Calu3 (cell line): ENCODE measurements around the gene ZXDC. TPM values are rescaled to one million over a fixed set of nuclear protein-coding genes. Genes with fewer than 3 reads are reported as not detected.

Experiments used
- BruUV-seq: library from RNA; stranded (reverse); fragments of 400-500 nt; replicated peaks from 2 replicates; lab custom pipeline; 2021; lab: Mats Ljungman, UMichigan
- CTCF ChIA-PET: fragments of 300-600 bp; sonication (Branson Sonifier 250); formaldehyde crosslinking; loops from one replicate; lab custom pipeline; 2022; ENCODE audit warnings: antibody characterized with exemption; lab: Charles Lee
- DNase-seq: peaks from one replicate; pipeline ENCODE4 v3.0.0; 2022
- H3K27ac Mint-ChIP-seq: one replicate; pipeline ENCODE4 v1.8.0; 2022; ENCODE audit warnings: mixed read lengths; ENCODE audit not compliant: unreplicated experiment
- H3K27me3 Mint-ChIP-seq: one replicate; pipeline ENCODE4 v1.8.0; 2022; ENCODE audit warnings: mixed read lengths; ENCODE audit not compliant: unreplicated experiment
- H3K36me3 Mint-ChIP-seq: one replicate; pipeline ENCODE4 v1.8.0; 2022; ENCODE audit warnings: mild to moderate bottlenecking, moderate library complexity, mixed read lengths; ENCODE audit not compliant: insufficient read depth, unreplicated experiment
- H3K4me1 Mint-ChIP-seq: one replicate; pipeline ENCODE4 v1.8.0; 2022; ENCODE audit warnings: mild to moderate bottlenecking, low read depth, mixed read lengths; ENCODE audit not compliant: unreplicated experiment
- H3K4me3 Mint-ChIP-seq: one replicate; pipeline ENCODE4 v1.8.0; 2022; ENCODE audit warnings: mild to moderate bottlenecking, low read depth, moderate library complexity, mixed read lengths; ENCODE audit not compliant: unreplicated experiment
- H3K9me3 Mint-ChIP-seq: one replicate; pipeline ENCODE4 v1.8.0; 2022; ENCODE audit warnings: low read depth, mixed read lengths; ENCODE audit not compliant: unreplicated experiment
- CTCF ChIP-seq: fragments of 200-600 bp; IDR thresholded peaks from one replicate; pipeline ENCODE4 v1.8.0; 2022; ENCODE audit warnings: antibody characterized with exemption; ENCODE audit not compliant: unreplicated experiment
- intact Hi-C: fragments of 100-400 bp; cut with micrococcal nuclease; formaldehyde crosslinking; loops from one replicate; pipeline ENCODE4 v1.10.0; 2022; ENCODE audit not compliant: unreplicated experiment
- total RNA-seq: library from RNA; stranded (reverse); gene quantifications from 2 replicates; pipeline ENCODE4 v1.2.3, GENCODE V29; 2022

The ZXDC gene
- total RNA-seq, 1 experiment from 2014 or later: 63.8 TPM

- H3K36me3 Mint-ChIP-seq: peaks cover 15% of the 10 kb centered on the region
- H3K27me3 Mint-ChIP-seq: peaks cover 37% of the 10 kb centered on the region
- no peak for DNase-seq
- CTCF ChIA-PET: no interaction called here
- H3K4me1 Mint-ChIP-seq: peaks cover 13% of the 10 kb centered on the region
- no peak for TF ChIP-seq CTCF
- H3K27ac Mint-ChIP-seq: no peak overlapping the region
- intact Hi-C loops: no loop called here
- H3K9me3 Mint-ChIP-seq: no peaks in the 10 kb centered on the region
- no TSS peak for BruUV-seq
- no peak overlapping the region for H3K4me3 Mint-ChIP-seq
Observed at GRCh38 chr3:126480861-126481260, 5.2 kb upstream of the ZXDC start.

- no peaks in the 10 kb centered on the region for H3K9me3 Mint-ChIP-seq
- CTCF ChIA-PET: no interaction called here
Observed at GRCh38 chr3:126480206-126480605, 4.5 kb upstream of the ZXDC start.

GRCh38 chr3:126479642-126480041 is 4.0 kb upstream of the ZXDC start:
- CTCF ChIA-PET: no interaction called here
- H3K4me1 Mint-ChIP-seq: peaks cover 13% of the 10 kb centered on the region
- H3K36me3 Mint-ChIP-seq: peaks cover 27% of the 10 kb centered on the region
- H3K27me3 Mint-ChIP-seq: peaks cover 35% of the 10 kb centered on the region
- H3K27ac Mint-ChIP-seq: no peak overlapping the region
- H3K4me3 Mint-ChIP-seq: no peak overlapping the region
- TF ChIP-seq CTCF: no peak
- H3K9me3 Mint-ChIP-seq: no peaks in the 10 kb centered on the region
- no peak for DNase-seq
- no TSS peak for BruUV-seq
- intact Hi-C loops: loop anchor here (10.0 kb wide), 1 partner anchor 205 kb away; no protein-coding TSS in a partner anchor

More at GRCh38 chr3:126480206-126480605, 4.5 kb upstream of the ZXDC start:
- intact Hi-C loops: no loop called here
- Mint-ChIP-seq H3K27me3 (peaks cover 37% of the 10 kb centered on the region), H3K36me3 (peaks cover 21% of the 10 kb centered on the region), H3K4me3 (no peak overlapping the region), H3K4me1 (peaks cover 13% of the 10 kb centered on the region), H3K27ac (no peak overlapping the region)
- TF ChIP-seq CTCF: no peak
- no peak for DNase-seq
- BruUV-seq: no TSS peak

- DNase-seq: no peak
- Mint-ChIP-seq H3K4me3 (no peak overlapping the region), H3K27me3 (peaks cover 26% of the 10 kb centered on the region), H3K27ac (no peak overlapping the region), H3K9me3 (no peaks in the 10 kb centered on the region), H3K36me3 (peaks cover 36% of the 10 kb centered on the region), H3K4me1 (peaks cover 17% of the 10 kb centered on the region)
- intact Hi-C loops: loop anchor here (10.0 kb wide), 1 partner anchor 204 kb away; no protein-coding TSS in a partner anchor
- CTCF ChIA-PET: interaction anchor here (0.6 to 1.1 kb wide), 2 partner anchors 100 to 268 kb away, joined by 3 read pairs; no protein-coding TSS in a partner anchor
- no TSS peak for BruUV-seq
- no peak for TF ChIP-seq CTCF
Observed at GRCh38 chr3:126478581-126479310, 3.1 kb upstream of the ZXDC start.
